Amygdala (tissue), 56 donors: ENCODE results near the gene SEC14L2.

Source experiments
- DNase-seq, 56 donors: peaks; one replicate each; lab custom pipeline; 2025; lab: John Stamatoyannopoulos, UW

SEC14L2 gene

DNA sequence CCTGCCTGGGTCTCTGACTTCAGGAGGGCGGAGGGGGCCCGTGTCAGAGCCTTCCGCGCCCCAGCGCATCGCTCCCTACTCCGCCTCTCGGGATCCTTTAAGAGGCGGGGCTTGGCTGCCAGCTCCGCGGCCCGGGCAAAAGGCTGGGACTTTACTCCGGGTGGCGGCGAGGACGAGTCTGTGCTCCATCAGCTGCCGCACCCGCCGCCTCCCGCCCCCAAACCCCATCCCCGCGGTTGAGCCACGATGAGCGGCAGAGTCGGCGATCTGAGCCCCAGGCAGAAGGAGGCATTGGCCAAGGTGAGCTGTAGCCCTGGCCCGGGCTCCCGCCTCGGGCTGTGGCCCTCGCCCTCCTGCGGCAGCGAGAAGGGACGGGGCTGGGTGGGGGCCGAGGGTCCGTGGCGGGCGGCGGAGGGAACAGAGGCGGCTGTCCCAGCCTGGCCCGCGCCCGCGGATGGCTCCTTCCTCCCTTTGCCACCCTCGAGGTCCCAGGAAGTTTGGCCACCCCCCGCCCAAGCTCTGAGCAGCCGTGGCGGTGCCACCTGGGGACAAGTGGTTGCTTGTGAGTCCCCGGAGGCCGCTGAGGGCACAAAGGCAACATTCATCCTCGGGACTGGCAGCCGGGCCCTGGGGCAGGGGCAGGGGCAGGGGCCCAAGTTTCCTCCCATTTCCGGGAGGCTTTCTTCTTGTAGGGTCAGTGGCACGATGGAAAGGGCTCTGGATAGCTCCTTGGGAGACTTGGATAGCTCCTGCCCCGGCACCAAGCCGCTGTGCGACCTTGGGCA lies at the start of gene SEC14L2:
Gene SEC14L2 (plus strand): TSS at position 148 of the 785 bp plus-strand sequence. CDS start 99 bp downstream, at position 247.
- DNase-seq = peak in 53 of 56 donors; percentile 27 to 82 (median 65)

DNA sequence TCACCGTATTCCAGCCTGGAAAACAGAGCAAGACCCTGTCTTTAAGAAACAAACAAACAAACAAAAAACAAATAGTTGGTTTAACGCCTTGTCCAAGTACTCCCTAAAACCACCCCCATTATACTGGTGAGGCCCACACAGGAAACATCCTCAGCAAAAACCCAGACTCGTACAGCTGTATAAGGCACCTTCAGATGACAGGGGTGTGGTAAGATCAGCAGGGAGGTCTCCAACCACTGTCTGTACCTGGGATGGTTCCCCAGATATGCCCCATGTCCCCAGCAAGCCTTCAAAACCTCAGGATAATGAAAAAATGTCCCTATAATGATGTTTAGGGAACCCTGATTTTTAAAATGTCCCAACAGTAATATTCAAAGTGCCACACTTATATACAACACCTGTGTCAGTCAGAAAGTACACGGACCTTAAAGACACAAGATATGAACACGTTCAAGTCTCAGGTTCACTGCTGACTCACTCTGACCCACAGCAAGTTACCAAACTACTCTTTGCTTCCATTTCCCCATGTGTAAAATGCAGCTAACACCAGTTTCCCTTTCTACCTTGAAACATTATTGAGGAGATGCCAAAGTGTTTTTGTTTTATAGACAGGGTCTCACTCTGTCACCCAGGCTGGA lies 49.4 kb upstream of the SEC14L2 start:
- DNase-seq = no peak

DNA sequence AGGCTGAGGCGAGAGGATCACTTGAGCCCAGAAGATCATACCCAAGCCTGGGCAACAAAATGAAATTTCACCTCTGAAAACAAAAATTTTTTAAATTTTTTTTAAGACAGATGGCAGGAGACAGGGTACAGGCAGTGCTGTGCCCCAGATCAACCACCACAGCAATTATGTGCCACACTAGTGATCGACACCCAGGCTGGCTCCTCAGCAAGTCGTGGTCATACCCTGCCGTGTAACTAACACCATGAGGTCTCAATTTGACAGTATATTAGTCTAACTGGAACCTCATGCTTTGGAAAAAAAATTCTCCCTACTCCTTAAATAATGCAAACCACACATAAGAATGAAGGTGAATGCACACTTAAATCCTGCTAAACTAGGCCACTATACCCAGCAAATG lies 48.4 kb upstream of the SEC14L2 start:
- DNase-seq = no peak

DNA sequence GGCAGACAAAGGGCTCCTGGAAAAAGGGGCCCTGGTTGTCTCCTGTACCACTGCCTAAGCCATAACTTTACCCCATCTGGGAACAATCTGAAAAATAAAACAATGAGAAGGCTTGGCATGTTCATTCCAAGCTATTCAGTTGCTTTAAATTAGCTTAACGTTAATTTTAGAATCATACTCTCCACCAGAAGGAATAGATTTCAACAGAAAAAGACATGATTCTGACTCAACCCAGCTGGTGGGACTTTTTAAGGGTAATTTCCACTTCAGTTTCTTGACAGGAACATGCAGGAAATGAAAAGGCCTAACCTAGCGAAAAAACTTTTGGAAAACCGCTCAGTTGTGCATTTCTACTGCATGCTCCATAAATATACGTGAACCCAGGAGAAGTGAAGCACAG lies 48.0 kb upstream of the SEC14L2 start:
- DNase-seq = no peak

DNA sequence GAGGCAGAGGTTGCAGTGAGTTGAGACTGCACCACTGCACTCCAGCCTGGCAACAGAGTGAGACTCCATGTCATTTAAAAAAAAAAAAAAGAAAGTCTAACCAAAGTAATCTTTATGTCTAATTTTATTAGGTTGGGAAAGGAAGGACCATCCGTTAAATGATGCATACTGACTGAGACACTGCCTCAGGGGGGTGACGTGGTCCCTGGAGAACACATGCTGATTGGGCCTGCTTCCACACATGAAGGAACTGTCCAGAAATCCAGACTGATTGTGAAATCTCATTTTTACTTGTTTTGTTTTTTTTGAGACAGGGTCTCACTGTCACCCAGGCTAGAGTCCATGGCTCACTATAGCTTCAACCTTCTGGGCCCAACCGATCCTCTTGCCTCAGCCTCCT lies 45.6 kb upstream of the SEC14L2 start:
- no peak for DNase-seq

DNA sequence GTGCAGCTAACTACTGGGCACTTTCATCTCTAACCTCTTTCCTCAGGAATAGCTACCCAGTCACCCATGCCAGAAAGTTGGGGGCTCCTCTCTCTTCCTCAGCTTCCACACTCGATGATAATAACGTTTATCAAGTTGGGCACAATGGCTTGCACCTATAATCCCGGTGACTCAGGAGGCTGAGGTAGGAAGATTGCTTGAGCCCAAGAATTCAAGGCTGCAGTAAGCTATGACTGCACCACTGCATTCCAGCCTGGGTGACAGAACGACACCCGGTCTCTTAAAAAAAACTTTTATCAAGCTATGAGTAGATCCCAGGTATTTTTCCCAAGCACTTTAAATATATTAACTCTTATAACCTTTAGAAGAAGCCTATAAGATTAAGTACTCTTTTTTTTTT lies 42.2 kb upstream of the SEC14L2 start:
- no peak for DNase-seq

DNA sequence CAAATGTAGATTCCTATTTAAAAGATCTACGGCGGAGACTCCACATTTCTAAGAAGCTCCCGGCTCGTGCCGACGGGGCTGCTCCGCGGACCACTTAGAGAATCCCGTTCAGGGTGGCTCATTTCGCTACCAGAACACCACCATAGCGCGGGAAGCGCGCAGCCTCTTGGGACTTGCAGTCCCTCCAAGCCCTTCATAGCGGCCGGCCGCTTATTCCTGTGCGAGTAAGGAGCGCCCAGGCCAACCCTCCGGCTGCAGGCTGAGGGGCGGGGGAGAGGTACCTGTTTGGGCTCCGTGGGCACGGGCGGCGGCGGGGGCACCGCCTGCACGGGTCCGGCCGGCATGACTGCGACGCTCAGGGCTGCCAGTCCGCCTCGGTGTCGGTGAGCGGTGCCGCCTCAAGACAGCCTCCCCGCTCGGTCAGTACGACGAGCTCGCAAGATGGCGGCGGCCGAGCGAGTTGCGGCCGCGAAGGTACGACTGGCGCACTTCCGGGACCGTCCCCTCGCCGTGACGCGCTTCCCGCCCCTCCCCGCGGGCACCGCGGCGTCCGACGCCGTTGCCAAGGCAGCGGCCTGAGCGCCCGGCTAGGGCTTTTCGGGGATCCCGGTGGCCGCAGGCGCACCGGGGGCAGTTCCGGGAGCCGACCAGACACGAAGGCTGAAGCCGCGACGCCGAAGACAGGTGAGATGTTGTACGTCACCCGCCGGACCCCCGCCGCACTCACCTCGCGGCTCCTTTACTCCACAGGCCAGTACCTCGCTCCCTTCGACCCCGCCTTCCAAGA lies 40.2 kb upstream of the SEC14L2 start, which contains the start of the genes CCDC157 and SF3A1:
Gene CCDC157 (plus strand): TSS at position 559 of the 787 bp plus-strand sequence. CDS start 8,994 bp downstream, outside the sequence.
Gene SF3A1 (minus strand): TSS at position 446 of the 787 bp plus-strand sequence. CDS start 102 bp downstream, at position 344.
- peak; percentile 36 to 94 (median 85) for DNase-seq

DNA sequence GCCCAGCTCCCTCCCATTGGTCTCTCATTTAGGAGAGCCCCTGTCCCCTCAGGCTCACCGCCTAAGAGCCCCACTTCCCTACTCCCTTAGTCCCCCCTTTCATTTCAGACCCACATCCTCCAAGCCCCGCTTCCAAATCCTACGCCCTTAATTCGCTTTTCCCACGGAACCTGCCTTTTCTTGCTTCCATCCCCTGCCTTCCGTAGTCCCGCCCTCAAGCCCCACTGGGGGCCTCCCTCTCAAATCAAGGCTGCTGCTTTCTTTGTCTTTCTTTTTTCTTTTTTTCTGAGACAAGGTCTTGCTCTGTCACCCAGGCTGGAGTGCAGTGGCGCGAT lies 39.6 kb upstream of the SEC14L2 start:
- no peak for DNase-seq

DNA sequence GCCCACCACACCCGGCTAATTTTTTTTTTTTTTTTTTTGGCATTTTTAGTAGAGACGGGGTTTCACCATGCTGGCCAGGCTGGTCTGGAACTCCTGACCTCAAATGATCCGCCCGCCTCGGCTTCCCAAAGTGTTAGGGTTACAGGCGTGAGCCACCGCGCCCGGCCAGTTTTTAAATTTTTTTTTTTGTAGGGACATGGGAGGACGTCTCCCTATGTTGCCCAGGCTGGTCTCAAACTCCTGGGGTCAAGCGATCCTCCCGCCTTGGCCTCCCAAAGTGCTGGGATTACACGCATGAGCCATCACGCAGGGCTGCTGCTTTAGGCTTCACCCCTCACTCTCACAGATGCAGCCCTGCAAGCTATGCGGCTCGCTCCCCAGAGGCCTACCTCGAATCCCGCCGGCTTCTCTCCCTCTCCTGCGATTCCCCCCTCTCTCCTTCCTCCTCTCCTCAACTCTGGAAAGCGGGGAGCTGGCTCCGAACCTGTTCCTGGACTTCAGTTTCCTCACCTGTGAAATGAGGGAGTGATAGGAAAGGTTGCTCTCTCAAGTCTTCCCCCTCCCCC lies 39.1 kb upstream of the SEC14L2 start:
- DNase-seq = no peak

DNA sequence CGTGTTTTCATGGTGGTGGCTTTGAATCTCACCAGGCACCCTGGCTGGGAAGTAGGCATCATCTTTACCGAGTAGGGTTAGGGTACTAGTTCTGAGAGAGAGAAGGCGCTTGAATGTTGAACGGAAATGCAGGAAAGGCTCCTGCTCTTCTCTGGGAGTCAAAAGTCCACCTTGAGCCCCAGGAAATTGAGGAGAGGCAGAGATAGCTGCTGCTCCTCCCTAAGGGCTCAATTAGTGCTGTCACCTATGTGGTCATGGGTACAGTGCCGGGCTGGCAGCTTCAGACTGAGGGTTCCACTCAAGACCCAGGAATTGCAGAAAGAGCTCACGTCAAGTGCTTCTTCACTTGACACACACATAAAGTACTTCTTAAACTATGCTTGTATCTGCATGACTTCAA lies 38.3 kb upstream of the SEC14L2 start:
- no peak for DNase-seq

DNA sequence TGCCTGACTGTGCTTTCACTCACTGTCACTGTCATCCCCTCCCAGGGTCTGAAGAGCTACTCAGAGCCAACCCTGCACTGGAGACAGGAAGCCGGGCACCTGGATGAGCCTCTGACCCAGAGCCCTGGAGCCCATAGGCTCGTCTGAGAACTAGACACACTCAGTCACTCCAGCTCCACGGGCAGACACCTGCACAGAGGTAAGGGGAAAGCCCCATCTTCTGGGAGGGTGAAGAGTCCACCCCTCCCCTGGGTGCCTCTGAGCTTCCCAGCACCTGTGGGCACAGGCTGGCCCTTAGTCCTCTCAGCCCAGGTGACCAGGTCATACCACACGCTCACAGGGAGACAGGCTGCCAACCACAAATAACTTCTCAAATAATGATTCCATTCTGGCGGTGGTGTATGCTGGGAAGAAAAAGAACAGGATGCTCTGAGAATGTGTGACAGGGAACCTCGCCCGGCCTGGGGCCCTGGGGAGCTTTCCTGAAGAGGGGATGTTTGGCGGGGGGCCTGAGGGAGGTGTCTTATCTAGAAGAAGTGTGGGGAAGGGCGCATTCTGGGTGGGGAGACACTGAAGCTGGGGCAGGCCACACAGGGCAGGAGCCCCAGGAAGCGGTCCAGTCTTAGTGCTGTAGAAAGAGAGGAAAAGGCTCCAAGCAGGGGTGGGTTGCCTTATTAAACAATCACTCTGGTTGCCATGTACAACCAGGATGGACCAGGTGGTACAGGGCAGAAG lies 34.7 kb upstream of the SEC14L2 start:
- no peak for DNase-seq

DNA sequence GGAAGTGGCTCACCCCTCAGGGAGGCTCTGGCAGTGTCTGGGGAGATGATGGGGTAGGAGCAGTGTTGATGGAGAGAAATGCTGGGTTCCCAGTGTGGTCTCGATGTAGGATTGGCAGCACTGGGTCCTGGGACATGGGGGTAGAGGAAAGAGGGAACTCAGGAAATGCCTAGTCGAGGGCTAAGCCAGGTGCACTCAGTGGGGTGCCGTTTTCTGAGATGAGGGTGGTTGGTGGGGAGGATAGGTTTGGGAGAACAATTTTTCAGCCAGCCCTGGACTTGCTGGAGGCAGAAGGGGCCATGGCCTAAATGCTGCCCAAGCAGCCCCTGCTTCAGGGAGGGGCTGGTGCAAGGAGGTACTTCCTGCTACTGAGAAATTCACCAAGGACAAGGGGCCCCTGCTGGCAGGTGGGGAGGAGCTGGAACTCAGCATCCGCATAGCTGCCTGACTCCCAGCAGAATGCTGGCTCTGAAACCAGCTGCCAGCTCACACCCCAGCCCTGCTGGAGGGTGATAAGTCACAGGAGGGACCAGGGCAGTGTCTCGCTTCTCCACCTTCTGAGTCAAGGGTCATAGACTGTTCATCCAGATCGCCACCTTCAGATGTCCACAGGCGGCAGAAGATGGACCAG lies 34.1 kb upstream of the SEC14L2 start:
- DNase-seq = no peak

DNA sequence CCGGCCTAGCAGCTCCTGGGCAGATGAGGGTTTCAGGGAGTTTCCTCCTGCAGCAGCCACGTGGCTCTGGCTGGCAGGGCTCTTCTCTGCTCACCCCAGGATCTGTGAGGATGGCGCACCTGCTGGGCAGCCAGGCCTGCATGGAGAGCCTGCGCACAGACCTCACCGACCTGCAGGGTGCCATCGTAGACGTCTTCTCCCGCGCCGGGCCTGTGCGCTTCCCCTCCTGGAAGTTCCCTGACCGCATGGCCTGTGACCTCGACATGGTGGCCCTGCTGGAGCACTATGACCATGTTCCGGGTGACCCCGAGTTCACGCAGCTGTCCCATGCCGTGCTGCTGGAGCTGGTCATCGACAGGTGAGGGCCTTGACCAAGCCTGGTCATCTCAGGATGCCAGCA lies 30.9 kb upstream of the SEC14L2 start:
- no peak for DNase-seq

DNA sequence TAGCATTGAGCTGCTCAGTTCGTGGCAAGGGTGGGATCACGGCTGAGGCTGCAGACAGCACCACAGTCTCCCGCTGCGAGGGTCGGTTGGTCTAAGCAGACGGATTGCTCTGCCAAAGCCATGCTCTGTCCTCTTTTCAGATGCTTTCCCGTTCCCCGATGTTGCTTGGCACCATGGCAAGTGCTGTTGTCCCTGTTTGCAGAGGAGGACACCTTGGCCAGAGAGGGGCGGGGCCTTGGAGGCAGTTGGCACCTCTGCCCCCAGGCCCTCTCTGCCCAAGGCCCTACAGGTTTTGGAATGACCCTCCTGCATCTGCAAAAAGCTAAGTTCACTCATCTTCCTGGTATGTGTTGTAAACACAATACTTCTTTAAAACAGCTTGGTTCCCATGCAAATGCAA lies 28.4 kb upstream of the SEC14L2 start:
- DNase-seq = no peak

DNA sequence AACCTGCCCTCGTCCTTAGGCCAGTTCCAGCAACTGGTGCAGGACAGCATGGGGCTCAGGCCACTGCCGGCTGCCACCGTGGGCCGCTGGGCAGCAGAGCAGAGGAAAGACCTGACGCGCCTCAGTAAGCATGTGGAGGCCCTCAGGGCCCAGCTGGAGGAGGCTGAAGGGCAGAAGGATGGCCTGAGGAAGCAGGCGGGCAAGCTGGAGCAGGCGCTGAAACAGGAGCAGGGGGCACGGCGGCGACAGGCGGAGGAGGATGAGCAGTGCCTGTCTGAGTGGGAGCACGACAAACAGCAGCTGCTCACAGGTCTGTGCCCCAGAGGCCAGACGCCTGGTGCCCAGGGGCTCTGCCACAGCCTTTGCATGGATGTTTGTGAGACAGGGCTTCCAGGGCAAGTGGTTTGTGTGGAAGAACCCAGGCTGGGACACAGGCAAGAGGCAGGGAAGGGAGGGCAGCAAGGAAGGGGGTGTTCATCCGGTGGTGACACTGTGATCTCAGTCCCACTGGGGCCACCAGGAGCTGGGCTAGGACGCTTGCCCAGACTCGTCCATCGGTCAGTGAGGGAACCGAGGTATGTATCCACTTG lies 26.1 kb upstream of the SEC14L2 start:
- no peak for DNase-seq

DNA sequence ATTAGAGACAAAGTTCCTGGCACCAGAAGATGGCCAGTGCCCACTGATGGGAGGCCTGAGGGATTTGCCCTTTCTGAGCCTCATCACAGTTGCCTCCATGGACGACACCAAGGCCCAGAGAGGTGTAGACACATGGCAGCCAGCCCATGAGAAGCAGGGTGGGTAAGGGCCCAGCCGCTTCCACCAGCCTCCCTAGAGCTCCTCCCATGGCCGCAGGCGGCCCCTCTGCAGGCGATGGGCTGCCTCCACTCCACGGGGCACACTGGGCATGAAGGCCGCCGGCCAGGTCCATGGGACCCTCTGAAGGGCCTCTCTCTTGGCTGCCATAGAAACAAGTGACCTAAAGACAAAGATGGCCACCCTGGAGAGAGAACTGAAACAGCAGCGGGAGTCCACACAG lies 25.5 kb upstream of the SEC14L2 start:
- no peak for DNase-seq

DNA sequence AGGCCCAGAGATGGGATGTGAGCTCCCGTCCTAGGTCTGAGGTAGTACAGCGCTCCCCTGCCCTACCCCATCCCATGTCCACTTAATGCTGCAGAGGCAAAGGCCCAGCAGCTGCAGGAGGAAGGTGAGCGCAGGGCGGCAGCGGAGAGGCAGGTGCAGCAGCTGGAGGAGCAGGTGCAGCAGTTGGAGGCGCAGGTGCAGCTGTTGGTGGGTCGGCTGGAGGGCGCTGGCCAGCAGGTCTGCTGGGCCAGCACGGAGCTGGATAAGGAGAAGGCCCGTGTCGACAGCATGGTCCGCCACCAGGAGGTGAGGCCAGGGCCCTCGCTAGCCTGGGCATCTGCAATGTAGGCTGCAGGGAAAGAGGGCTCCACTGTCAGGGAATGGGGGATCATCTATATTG lies 24.8 kb upstream of the SEC14L2 start:
- DNase-seq = no peak

DNA sequence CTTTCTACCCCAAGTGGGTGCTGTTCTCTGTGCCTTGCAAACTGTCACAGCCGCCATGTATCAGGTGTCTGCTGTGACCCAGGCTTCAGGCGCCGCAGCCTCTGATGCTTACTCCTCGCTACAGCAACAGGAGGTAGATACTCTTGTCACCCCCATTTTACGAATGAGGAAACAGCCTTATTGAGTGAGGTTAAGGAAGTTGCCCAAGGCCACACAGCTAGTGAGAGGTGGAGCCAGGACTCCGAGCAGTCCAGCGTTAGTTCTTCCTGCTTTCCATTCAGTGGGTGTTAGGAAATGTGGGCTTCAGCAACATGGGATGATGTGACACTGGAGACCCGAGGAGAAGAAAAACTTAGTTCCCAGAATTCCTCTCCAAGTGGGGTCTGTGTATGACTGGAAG lies 23.9 kb upstream of the SEC14L2 start:
- no peak for DNase-seq
